ENCODE measurements around the gene POLR2E.

GRCh38 chr19:1054102-1055027, 40.8 kb downstream of the POLR2E start:
- TF ChIP-seq CTCF (IDR thresholded peaks at IDR 0.05) (no peak), EZH2 (IDR thresholded peaks at IDR 0.05; ENCODE audit: borderline replicate concordance, insufficient read depth, low read depth, low read length, poor library complexity, severe bottlenecking) (no peak)

All from B cell (primary cell).